H9 (cell line): ENCODE data around the gene ABCC2. TPM values are rescaled to one million over a fixed set of nuclear protein-coding genes. Genes with fewer than 3 reads are reported as not detected.

ENCODE experiments used
- DNase-seq: peaks from one replicate; pipeline ENCODE4 v3.0.0-alpha.2; 2017
- H2AFZ ChIP-seq: one replicate; pipeline ENCODE4 v1.6.1; 2013; ENCODE audit warnings: mild to moderate bottlenecking, low read length, control low read depth, moderate library complexity
- H2AK5ac ChIP-seq: 2 replicates; pipeline ENCODE4 v1.6.1; 2013; ENCODE audit warnings: low read length, control low read depth, mixed read lengths; ENCODE audit not compliant: insufficient read length
- H2BK120ac ChIP-seq: one replicate; pipeline ENCODE4 v1.6.1; 2013; ENCODE audit warnings: low read depth, mild to moderate bottlenecking, low read length, control low read depth, inconsistent platforms; ENCODE audit not compliant: poor library complexity, severe bottlenecking
- H2BK12ac ChIP-seq: 2 replicates; pipeline ENCODE4 v1.6.1; 2013; ENCODE audit warnings: low read length, control low read depth, mixed read lengths, low read depth; ENCODE audit not compliant: insufficient read length
- H2BK15ac ChIP-seq: 2 replicates; pipeline ENCODE4 v1.6.1; 2013; ENCODE audit warnings: low read depth, low read length, control low read depth
- H2BK20ac ChIP-seq: one replicate; pipeline ENCODE4 v1.6.1; 2013; ENCODE audit warnings: low read depth, mild to moderate bottlenecking, low read length, control low read depth, inconsistent platforms; ENCODE audit not compliant: poor library complexity, severe bottlenecking
- H2BK5ac ChIP-seq: 2 replicates; pipeline ENCODE4 v1.6.1; 2013; ENCODE audit warnings: low read length, control low read depth, mixed read lengths; ENCODE audit not compliant: insufficient read length
- H3K14ac ChIP-seq: 2 replicates; pipeline ENCODE4 v1.6.1; 2013; ENCODE audit warnings: low read length, control low read depth; ENCODE audit not compliant: insufficient read depth
- H3K18ac ChIP-seq: 2 replicates; pipeline ENCODE4 v1.6.1; 2013; ENCODE audit warnings: low read depth, mild to moderate bottlenecking, mixed read lengths, low read length, control low read depth; ENCODE audit not compliant: insufficient read length
- H3K23ac ChIP-seq: 2 replicates; pipeline ENCODE4 v1.6.1; 2013; ENCODE audit warnings: low read length, control low read depth, mixed read lengths, low read depth; ENCODE audit not compliant: insufficient read length
- H3K23me2 ChIP-seq: 2 replicates; pipeline ENCODE4 v1.6.1; 2013; ENCODE audit warnings: low read depth, mild to moderate bottlenecking, mixed read lengths, low read length, control low read depth; ENCODE audit not compliant: insufficient read length, poor library complexity, severe bottlenecking
- H3K27ac ChIP-seq: 2 replicates; pipeline ENCODE4 v1.5.1; 2013; ENCODE audit warnings: low read length, control low read depth, mixed read lengths, low read depth; ENCODE audit not compliant: insufficient read length
- H3K27me3 ChIP-seq: 2 replicates; pipeline ENCODE4 v1.6.1; 2013; ENCODE audit warnings: low read length, control low read depth, inconsistent platforms; ENCODE audit not compliant: insufficient read depth
- H3K4ac ChIP-seq: 2 replicates; pipeline ENCODE4 v1.6.1; 2013; ENCODE audit warnings: low read depth, mild to moderate bottlenecking, control low read depth, inconsistent platforms, low read length, moderate library complexity
- H3K4me1 ChIP-seq: 2 replicates; pipeline ENCODE4 v1.6.1; 2013; ENCODE audit warnings: low read length, control low read depth, inconsistent platforms; ENCODE audit not compliant: insufficient read depth
- H3K4me2 ChIP-seq: 2 replicates; pipeline ENCODE4 v1.6.1; 2013; ENCODE audit warnings: low read length, control low read depth, mixed read lengths; ENCODE audit not compliant: insufficient read length, insufficient read depth
- H3K56ac ChIP-seq: 2 replicates; pipeline ENCODE4 v1.6.1; 2013; ENCODE audit warnings: low read depth, mild to moderate bottlenecking, mixed read lengths, low read length, control low read depth; ENCODE audit not compliant: insufficient read length
- H3K79me1 ChIP-seq: 2 replicates; pipeline ENCODE4 v1.6.1; 2013; ENCODE audit warnings: low read depth, mild to moderate bottlenecking, moderate library complexity, low read length, control low read depth, inconsistent platforms; ENCODE audit not compliant: insufficient read depth, poor library complexity, severe bottlenecking
- H3K79me2 ChIP-seq: 2 replicates; pipeline ENCODE4 v1.6.1; 2013; ENCODE audit warnings: low read length, control low read depth, inconsistent platforms; ENCODE audit not compliant: insufficient read depth
- H3K9ac ChIP-seq: 2 replicates; pipeline ENCODE4 v1.6.1; 2013; ENCODE audit warnings: low read length, control low read depth, mixed read lengths; ENCODE audit not compliant: insufficient read length; ENCODE audit errors: extremely low read depth
- H3K9me3 ChIP-seq: one replicate; pipeline ENCODE4 v1.6.1; 2013; ENCODE audit warnings: low read depth, low read length, inconsistent platforms; ENCODE audit not compliant: control insufficient read depth
- H3T11ph ChIP-seq: one replicate; pipeline ENCODE4 v1.6.1; 2013; ENCODE audit warnings: mild to moderate bottlenecking, low read length, control low read depth, inconsistent platforms
- H4K20me1 ChIP-seq: one replicate; pipeline ENCODE4 v1.6.1; 2013; ENCODE audit not compliant: control insufficient read depth, insufficient read length, insufficient read depth
- H4K5ac ChIP-seq: 2 replicates; pipeline ENCODE4 v1.6.1; 2013; ENCODE audit warnings: low read depth, mild to moderate bottlenecking, mixed read lengths, low read length, control low read depth; ENCODE audit not compliant: insufficient read length
- H4K8ac ChIP-seq: replicated peaks from 2 replicates; pipeline ENCODE4 v1.6.1; 2013; ENCODE audit warnings: low read length, control low read depth, mixed read lengths, low read depth; ENCODE audit not compliant: insufficient read length
- H4K91ac ChIP-seq: 2 replicates; pipeline ENCODE4 v1.6.1; 2013; ENCODE audit warnings: low read depth, mild to moderate bottlenecking, moderate library complexity, mixed read lengths, low read length, control low read depth; ENCODE audit not compliant: insufficient read length
- H3K27ac Mint-ChIP-seq, 3 experiments: 2 replicates in 2 of 3; 3 replicates in 1 of 3; pipeline ENCODE4 v1.8.0; 2020 to 2021; ENCODE audit warnings: mixed read lengths in 3 of 3, mild to moderate bottlenecking in 1 of 3, moderate library complexity in 1 of 3
- H3K27me3 Mint-ChIP-seq: 2 replicates; pipeline ENCODE4 v1.8.0; 2021; ENCODE audit warnings: low read depth, mild to moderate bottlenecking, moderate library complexity, mixed read lengths
- H3K36me3 Mint-ChIP-seq, 3 experiments: 2 replicates in 2 of 3; 3 replicates in 1 of 3; pipeline ENCODE4 v1.8.0; 2020 to 2021; ENCODE audit warnings: low read depth in 3 of 3, mixed read lengths in 3 of 3; ENCODE audit not compliant: insufficient read depth in 1 of 3
- H3K4me1 Mint-ChIP-seq, 2 experiments: 2 replicates each; pipeline ENCODE4 v1.8.0; 2020; ENCODE audit warnings: mixed read lengths in 2 of 2
- H3K4me3 Mint-ChIP-seq, 2 experiments: 2 replicates in 1 of 2; 3 replicates in 1 of 2; pipeline ENCODE4 v1.8.0; 2020 to 2021; ENCODE audit warnings: mild to moderate bottlenecking in 2 of 2, mixed read lengths in 2 of 2, moderate library complexity in 1 of 2
- H3K9me3 Mint-ChIP-seq, 2 experiments: 2 replicates in 1 of 2; 3 replicates in 1 of 2; pipeline ENCODE4 v1.8.0; 2020; ENCODE audit warnings: mild to moderate bottlenecking in 2 of 2, mixed read lengths in 2 of 2, moderate library complexity in 1 of 2
- WGBS: extraction: QIAGEN DNeasy Blood & Tissue Kit; methylation state at CpG from one replicate; pipeline ENCODE4 v1.1.7; 2013; ENCODE audit warnings: missing lambda C conversion rate, low lambda C conversion rate, mixed read lengths; ENCODE audit not compliant: insufficient read length; ENCODE audit errors: extremely low coverage; 5-methylcytosine and 5-hydroxymethylcytosine counted together
- total RNA-seq: library from RNA; stranded (reverse); gene quantifications from 2 replicates; pipeline ENCODE4 v1.2.1, GENCODE V29; 2021
- TF ChIP-seq, protein P1 (sequence below): fragments of 200-600 bp; sonication (generic); conservative IDR thresholded peaks from 3 replicates; pipeline ENCODE4 v1.8.0; 2021; ENCODE audit warnings: antibody characterized with exemption, mild to moderate bottlenecking

The ABCC2 gene
- total RNA-seq, 1 experiment from 2014 or later = 0.68 TPM

DNA sequence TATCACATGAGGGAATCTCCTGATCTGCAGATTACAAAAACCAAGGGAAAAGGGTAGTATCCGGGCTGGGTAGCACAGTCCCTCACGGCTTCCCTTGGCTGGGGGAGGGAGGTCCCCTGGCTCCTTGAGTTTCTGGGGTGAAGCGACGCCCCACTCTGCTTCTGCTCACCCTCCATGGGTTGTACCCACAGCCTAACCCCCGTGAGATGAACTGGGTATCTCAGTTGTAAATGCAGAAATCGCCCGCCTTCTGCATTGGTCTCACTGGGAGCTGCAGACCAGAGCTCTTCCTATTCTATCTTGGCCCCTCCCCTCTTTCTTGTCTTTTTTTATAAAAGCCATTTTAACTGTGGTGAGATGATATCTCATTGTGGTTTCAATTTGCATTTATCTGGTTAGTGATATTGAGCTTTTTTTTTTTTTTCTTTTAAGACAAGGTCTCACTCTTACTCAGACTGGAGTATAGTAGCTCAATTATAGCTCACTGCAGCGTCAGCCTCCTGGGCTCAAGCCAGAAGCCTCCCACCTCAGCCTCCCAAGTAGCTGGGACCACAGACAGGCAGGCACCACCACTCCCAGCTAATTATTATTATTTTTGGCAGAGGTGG, 87.8 kb downstream of the ABCC2 start:
- H2BK20ac ChIP-seq = no peak overlapping the region
- no peak overlapping the region for H3K9ac ChIP-seq
- H2BK120ac ChIP-seq = no peak overlapping the region
- H4K20me1 ChIP-seq = no peaks in the 10 kb centered on the region
- WGBS = no CpG with 5 or more reads among the region's 8 CpGs
- no peak overlapping the region for H3K4me3 Mint-ChIP-seq
- H3K9me3 ChIP-seq = no peaks in the 10 kb centered on the region
- no peaks in the 10 kb centered on the region for H3K4me1 Mint-ChIP-seq
- no peak overlapping the region for H3K4me2 ChIP-seq
- TF ChIP-seq, protein P1, sequence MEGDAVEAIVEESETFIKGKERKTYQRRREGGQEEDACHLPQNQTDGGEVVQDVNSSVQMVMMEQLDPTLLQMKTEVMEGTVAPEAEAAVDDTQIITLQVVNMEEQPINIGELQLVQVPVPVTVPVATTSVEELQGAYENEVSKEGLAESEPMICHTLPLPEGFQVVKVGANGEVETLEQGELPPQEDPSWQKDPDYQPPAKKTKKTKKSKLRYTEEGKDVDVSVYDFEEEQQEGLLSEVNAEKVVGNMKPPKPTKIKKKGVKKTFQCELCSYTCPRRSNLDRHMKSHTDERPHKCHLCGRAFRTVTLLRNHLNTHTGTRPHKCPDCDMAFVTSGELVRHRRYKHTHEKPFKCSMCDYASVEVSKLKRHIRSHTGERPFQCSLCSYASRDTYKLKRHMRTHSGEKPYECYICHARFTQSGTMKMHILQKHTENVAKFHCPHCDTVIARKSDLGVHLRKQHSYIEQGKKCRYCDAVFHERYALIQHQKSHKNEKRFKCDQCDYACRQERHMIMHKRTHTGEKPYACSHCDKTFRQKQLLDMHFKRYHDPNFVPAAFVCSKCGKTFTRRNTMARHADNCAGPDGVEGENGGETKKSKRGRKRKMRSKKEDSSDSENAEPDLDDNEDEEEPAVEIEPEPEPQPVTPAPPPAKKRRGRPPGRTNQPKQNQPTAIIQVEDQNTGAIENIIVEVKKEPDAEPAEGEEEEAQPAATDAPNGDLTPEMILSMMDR = no peak
- no peaks in the 10 kb centered on the region for H3K79me2 ChIP-seq
- H3K27ac Mint-ChIP-seq = no peak overlapping the region
- peaks cover 15% of the 10 kb centered on the region for H3K27me3 Mint-ChIP-seq
- no peak for DNase-seq
- H2AFZ ChIP-seq = no peak overlapping the region
- H2BK5ac ChIP-seq = no peak overlapping the region
- H3K9me3 Mint-ChIP-seq = peaks cover 10 to 19% of the 10 kb centered on the region in 2 experiments
- H3K79me1 ChIP-seq = no peaks in the 10 kb centered on the region
- no peak overlapping the region for H4K8ac ChIP-seq
- no peaks in the 10 kb centered on the region for H3K23me2 ChIP-seq
- no peak overlapping the region for H2BK15ac ChIP-seq
- no peaks in the 10 kb centered on the region for H3K4me1 ChIP-seq
- H4K91ac ChIP-seq = no peak overlapping the region
- no peak overlapping the region for H3K18ac ChIP-seq
- H4K5ac ChIP-seq = no peak overlapping the region
- H3K27me3 ChIP-seq = no peaks in the 10 kb centered on the region
- H2AK5ac ChIP-seq = no peak overlapping the region
- H3K4ac ChIP-seq = no peak overlapping the region
- H3K36me3 Mint-ChIP-seq = peaks cover 3 to 7% (median 5%) of the 10 kb centered on the region in 3 experiments; a peak in 6 of 7 replicates
- H3K56ac ChIP-seq = no peak overlapping the region
- no peak overlapping the region for H3K14ac ChIP-seq
- H2BK12ac ChIP-seq = no peak overlapping the region
- no peak overlapping the region for H3T11ph ChIP-seq
- no peak overlapping the region for H3K23ac ChIP-seq
- no peak overlapping the region for H3K27ac ChIP-seq
